Keratinocyte (primary cell): Measurements from ENCODE around the gene NUTM2E.
"Not testable (repeated sequence)": the region's sequence is repeated elsewhere in the genome, so short reads cannot be mapped to it uniquely, and the experiment has no call there.

ENCODE experiments used
- EZH2 ChIP-seq: IDR thresholded peaks from one replicate; pipeline ENCODE4 v1.6.1; 2012; ENCODE audit warnings: inconsistent platforms, mild to moderate bottlenecking, low read length, moderate library complexity
- TF ChIP-seq, protein P1 (sequence below), 3 experiments: IDR thresholded peaks in 1 of 3; conservative IDR thresholded peaks in 1 of 3; optimal IDR thresholded peaks in 1 of 3; 2 replicates in 2 of 3; 3 replicates in 1 of 3; pipeline versions ENCODE3 to v1.5.1; 2011; ENCODE audit warnings: low read length in 3 of 3, mild to moderate bottlenecking in 3 of 3, moderate library complexity in 2 of 3, control low read depth in 1 of 3, inconsistent platforms in 1 of 3; ENCODE audit not compliant: insufficient read depth in 2 of 3; ENCODE audit errors: extremely low read depth in 1 of 3

DNA sequence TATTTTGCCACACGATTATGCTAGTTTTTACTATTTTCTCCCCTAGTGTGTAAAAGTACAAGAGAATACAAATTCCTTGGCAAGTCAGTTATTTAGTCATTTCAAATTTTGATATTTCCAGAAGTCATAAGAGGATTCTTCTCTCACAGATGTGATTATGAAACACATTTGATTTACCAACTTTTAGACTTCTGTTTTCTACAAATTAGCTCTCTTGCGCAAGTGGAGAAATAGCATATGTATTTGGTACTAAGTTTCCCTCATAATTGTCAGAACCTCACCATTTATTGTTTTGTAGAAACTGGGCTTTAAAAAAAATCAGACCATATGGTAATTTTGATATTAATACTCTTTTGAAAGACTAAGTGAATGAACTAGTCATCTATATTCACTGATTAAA is 9.4 kb downstream of the NUTM2E start:
- TF ChIP-seq, protein P1, sequence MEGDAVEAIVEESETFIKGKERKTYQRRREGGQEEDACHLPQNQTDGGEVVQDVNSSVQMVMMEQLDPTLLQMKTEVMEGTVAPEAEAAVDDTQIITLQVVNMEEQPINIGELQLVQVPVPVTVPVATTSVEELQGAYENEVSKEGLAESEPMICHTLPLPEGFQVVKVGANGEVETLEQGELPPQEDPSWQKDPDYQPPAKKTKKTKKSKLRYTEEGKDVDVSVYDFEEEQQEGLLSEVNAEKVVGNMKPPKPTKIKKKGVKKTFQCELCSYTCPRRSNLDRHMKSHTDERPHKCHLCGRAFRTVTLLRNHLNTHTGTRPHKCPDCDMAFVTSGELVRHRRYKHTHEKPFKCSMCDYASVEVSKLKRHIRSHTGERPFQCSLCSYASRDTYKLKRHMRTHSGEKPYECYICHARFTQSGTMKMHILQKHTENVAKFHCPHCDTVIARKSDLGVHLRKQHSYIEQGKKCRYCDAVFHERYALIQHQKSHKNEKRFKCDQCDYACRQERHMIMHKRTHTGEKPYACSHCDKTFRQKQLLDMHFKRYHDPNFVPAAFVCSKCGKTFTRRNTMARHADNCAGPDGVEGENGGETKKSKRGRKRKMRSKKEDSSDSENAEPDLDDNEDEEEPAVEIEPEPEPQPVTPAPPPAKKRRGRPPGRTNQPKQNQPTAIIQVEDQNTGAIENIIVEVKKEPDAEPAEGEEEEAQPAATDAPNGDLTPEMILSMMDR (optimal IDR thresholded peaks at IDR 0.05 in 1 of 3, IDR thresholded peaks at IDR 0.05 in 1 of 3, conservative IDR thresholded peaks at IDR 0.05 in 1 of 3; ENCODE audit: extremely low read depth in 1 of 3, insufficient read depth in 2 of 3, low read length in 3 of 3) = not testable (repeated sequence)
- not testable (repeated sequence) for TF ChIP-seq EZH2
